HEK293T (cell line): ENCODE results near the gene ME3.

Source experiments
- CTCF ChIA-PET: fragments of 350-600 bp; formaldehyde crosslinking; extraction: SDS; loops from one replicate; lab custom pipeline; 2021; ENCODE audit warnings: antibody characterized with exemption, inconsistent platforms; lab: Yijun Ruan, JAX
- POLR2A ChIA-PET: fragments of 350-600 bp; formaldehyde crosslinking; extraction: SDS; loops from one replicate; lab custom pipeline; 2020; ENCODE audit warnings: antibody characterized with exemption, inconsistent platforms; lab: Yijun Ruan, JAX
- DNase-seq: peaks from one replicate; pipeline ENCODE4 v3.0.0; 2012; ENCODE audit warnings: mixed read lengths; ENCODE audit errors: extremely low spot score
- ARNT ChIP-seq: fragments of 450-650 bp; IDR thresholded peaks from 2 replicates; pipeline ENCODE4 v1.6.1; 2017; ENCODE audit warnings: mild to moderate bottlenecking
- BHLHE40 ChIP-seq: fragments of 450-650 bp; IDR thresholded peaks from 2 replicates; pipeline ENCODE4 v1.6.1; 2016; ENCODE audit warnings: mild to moderate bottlenecking, moderate library complexity, borderline replicate concordance
- CTBP1 ChIP-seq: fragments of 450-650 bp; IDR thresholded peaks from 2 replicates; pipeline ENCODE4 v1.6.1; 2016; ENCODE audit warnings: borderline replicate concordance
- ELF4 ChIP-seq: fragments of 450-650 bp; IDR thresholded peaks from 2 replicates; pipeline ENCODE4 v1.6.1; 2017; ENCODE audit warnings: antibody characterized with exemption
- FOXA1 ChIP-seq: fragments of 450-650 bp; IDR thresholded peaks from 2 replicates; pipeline ENCODE4 v1.6.1; 2016; ENCODE audit warnings: mild to moderate bottlenecking
- FOXK2 ChIP-seq: fragments of 450-650 bp; IDR thresholded peaks from 2 replicates; pipeline ENCODE4 v1.6.1; 2016; ENCODE audit warnings: mild to moderate bottlenecking
- FOXM1 ChIP-seq: fragments of 450-650 bp; IDR thresholded peaks from 2 replicates; pipeline ENCODE4 v1.6.1; 2017; ENCODE audit warnings: mild to moderate bottlenecking, borderline replicate concordance
- HDGF ChIP-seq: fragments of 450-650 bp; IDR thresholded peaks from 2 replicates; pipeline ENCODE4 v1.6.1; 2017; ENCODE audit warnings: antibody characterized with exemption, borderline replicate concordance
- L3MBTL2 ChIP-seq: fragments of 450-650 bp; conservative IDR thresholded peaks from 2 replicates; pipeline ENCODE4 v1.6.1; 2016; ENCODE audit warnings: mild to moderate bottlenecking
- LEF1 ChIP-seq: fragments of 450-650 bp; IDR thresholded peaks from 2 replicates; pipeline ENCODE4 v1.6.1; 2017; ENCODE audit warnings: mild to moderate bottlenecking, borderline replicate concordance
- NFRKB ChIP-seq: fragments of 450-650 bp; IDR thresholded peaks from 2 replicates; pipeline ENCODE4 v1.6.1; 2016; ENCODE audit warnings: mild to moderate bottlenecking, moderate library complexity
- SP1 ChIP-seq: fragments of 450-650 bp; IDR thresholded peaks from 2 replicates; pipeline ENCODE4 v1.6.1; 2017
- SUZ12 ChIP-seq: fragments of 450-650 bp; IDR thresholded peaks from 2 replicates; pipeline ENCODE4 v1.6.1; 2016; ENCODE audit warnings: mild to moderate bottlenecking
- TARDBP ChIP-seq: fragments of 450-650 bp; IDR thresholded peaks from 2 replicates; pipeline ENCODE4 v1.6.1; 2016
- ZNF384 ChIP-seq: fragments of 450-650 bp; IDR thresholded peaks from 2 replicates; pipeline ENCODE4 v1.6.1; 2016
- TF ChIP-seq, protein P1 (sequence below): fragments of 450-650 bp; IDR thresholded peaks from 2 replicates; pipeline ENCODE4 v1.6.1; 2016

Gene ME3

DNA sequence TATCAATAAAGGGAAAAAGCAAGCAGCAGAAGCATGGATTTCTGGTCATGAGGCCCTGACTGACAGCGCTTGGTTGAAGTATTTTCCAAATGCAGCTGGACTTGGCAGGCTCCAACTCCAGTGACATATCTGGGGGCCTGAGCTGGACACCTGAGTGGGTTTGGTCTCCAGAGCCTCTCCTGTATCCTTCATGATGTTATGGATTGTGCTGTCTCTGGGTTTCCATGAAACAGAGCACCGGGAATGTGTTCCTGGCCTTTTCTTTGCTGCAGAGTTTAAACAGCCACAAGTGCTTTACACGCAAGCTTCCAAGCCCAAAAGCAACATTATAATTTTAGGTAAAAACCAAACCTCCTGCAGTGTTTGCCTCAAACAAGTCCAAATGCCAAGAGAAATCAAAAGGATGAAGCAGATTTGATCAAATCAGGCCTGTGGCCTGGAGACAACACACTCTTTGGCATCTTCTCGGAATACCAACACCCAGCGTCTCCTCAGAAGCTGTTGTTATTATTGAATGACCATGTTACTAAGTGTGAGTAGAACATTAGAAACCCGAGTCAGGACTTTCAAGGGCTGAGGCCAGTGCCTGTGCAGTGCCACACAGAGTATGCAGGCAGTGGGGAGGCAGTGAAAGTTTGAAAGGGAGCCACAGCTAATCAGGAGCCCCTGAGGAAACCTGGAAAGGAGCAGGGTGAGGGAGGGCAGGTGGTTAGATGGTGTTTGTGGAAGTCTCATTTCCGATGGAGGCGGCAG lies 42.0 kb downstream of the ME3 start:
- TF ChIP-seq, protein P1, sequence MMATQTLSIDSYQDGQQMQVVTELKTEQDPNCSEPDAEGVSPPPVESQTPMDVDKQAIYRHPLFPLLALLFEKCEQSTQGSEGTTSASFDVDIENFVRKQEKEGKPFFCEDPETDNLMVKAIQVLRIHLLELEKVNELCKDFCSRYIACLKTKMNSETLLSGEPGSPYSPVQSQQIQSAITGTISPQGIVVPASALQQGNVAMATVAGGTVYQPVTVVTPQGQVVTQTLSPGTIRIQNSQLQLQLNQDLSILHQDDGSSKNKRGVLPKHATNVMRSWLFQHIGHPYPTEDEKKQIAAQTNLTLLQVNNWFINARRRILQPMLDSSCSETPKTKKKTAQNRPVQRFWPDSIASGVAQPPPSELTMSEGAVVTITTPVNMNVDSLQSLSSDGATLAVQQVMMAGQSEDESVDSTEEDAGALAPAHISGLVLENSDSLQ = no peak
- TF ChIP-seq SP1 = no peak
- no peak for TF ChIP-seq FOXM1
- TF ChIP-seq SUZ12 = no peak
- no peak for TF ChIP-seq NFRKB
- no peak for TF ChIP-seq ELF4
- no peak for TF ChIP-seq CTBP1
- ChIA-PET CTCF (interaction anchor here (0.9 to 1.2 kb wide), 2 partner anchors 46 to 169 kb away, joined by 3 read pairs; no protein-coding TSS in a partner anchor), POLR2A (interaction anchor here (1.3 kb wide), 1 partner anchor 170 kb away, joined by 3 read pairs; the partner anchor contains the start of gene PRSS23)
- DNase-seq = no peak

DNA sequence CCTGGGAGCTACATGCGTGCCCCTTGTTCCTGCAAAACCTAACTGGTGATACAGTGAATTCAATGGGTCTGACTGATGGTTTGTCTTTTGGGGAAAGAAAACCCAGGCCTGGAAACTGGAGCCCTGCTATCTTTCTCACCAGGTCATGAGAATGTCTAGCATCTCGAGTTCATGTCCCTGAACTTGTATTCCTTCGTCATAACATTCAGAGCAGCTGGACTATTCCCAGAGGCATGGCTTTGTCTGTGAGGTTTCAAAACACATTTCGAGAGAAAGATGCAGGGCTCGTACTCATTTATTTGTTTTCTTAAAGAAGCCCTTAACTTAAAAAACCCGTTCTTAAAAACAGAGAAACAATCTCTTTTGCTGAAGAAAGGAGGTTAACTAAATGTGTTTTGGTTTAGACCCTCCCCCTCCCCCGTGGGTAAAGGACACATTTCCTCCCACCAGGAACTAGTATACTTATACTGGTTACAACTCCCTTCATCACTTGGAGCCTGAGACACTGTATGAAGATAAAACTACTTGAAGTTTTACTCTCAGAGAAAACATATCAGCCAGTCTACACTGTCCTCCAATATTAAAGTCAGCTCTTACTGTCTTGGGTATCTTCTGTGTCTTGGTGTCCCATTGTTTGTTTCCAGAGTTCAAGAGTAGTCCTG lies 43.2 kb downstream of the ME3 start:
- DNase-seq = no peak
- CTCF ChIA-PET = interaction anchor here (0.7 to 0.9 kb wide), 2 partner anchors 20 to 47 kb away, joined by 3 read pairs; no protein-coding TSS in a partner anchor
- TF ChIP-seq SP1 = no peak
- TF ChIP-seq ZNF384 = no peak
- no peak for TF ChIP-seq ARNT
- no peak for TF ChIP-seq FOXA1
- no peak for TF ChIP-seq HDGF
- TF ChIP-seq, protein P1 = no peak
- POLR2A ChIA-PET = interaction anchor here (1.3 kb wide), 1 partner anchor 171 kb away, joined by 3 read pairs; the partner anchor contains the start of gene PRSS23

DNA sequence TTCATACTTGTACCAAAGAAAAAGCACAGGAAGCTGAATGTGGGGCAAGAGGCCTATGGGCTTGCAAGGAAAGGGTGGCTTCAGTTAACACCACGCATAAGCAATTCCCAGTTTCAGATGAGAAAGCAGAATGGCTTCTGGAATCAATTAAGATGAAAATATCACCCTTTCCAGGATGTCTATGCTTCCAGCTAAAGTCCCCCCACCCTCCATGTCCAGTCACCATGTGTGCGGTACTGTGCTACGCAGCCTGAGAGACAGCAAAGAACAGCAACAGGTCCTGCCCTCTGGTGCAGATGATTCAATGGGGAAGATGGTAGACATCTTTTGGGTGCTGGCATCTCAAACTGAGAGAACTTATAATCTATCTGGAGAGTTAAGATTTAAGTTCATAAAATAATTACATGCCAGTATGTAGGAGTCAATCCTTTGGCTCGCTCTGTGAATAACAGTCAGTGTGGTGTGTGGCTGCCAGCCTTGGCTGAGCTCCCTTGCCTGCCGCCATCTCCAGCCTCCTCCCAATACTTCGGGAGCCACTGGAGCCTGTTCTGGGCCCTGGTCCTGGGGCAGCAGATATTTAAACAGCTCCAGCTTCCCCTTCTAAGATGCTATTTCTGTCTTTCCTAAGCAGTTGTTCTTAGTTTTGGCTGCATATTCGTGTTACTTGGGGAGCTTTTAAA lies 44.5 kb downstream of the ME3 start:
- TF ChIP-seq LEF1 (no peak), HDGF (no peak), ZNF384 (no peak), ELF4 (no peak), FOXK2 (no peak), FOXA1 (no peak), TARDBP (no peak), FOXM1 (no peak), SP1 (no peak), BHLHE40 (no peak), CTBP1 (no peak), NFRKB (no peak), SUZ12 (no peak), ARNT (no peak), L3MBTL2 (no peak)
- TF ChIP-seq, protein P1 = no peak
- CTCF ChIA-PET = interaction anchor here (1.2 kb wide), 1 partner anchor 20 kb away, joined by 4 read pairs; no protein-coding TSS in a partner anchor
- DNase-seq = no peak
- POLR2A ChIA-PET = no interaction called here

- TF ChIP-seq FOXA1 (no peak), ZNF384 (no peak), LEF1 (no peak), ELF4 (no peak), SUZ12 (no peak), FOXM1 (no peak), ARNT (no peak), BHLHE40 (no peak), TARDBP (no peak)
- TF ChIP-seq, protein P1 = no peak
- CTCF ChIA-PET = interaction anchor here (1.9 kb wide), 1 partner anchor 54 kb away, joined by 6 read pairs; no protein-coding TSS in a partner anchor
Measured at GRCh38 chr11:86625981-86626380, 46.4 kb downstream of the ME3 start.

DNA sequence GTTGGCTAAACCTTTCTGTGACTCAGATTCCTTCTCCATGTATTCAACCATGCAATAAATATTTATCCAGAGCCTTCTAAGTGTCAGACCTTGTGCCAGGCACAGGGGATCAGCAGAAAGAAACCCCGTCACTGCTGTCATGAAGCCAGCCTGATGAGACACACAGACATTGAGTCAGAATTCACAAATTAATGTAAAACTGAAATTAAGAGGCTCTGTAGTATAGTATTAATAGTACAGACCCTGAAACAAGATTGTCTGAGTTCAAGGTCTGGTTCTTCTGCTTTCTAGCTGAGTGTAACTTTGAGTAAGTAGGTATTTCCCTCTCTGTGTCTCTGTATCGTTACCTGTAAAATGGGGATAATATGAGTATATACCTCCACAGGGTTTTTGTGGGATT lies 46.9 kb downstream of the ME3 start:
- ChIA-PET CTCF (interaction anchor here (1.9 kb wide), 1 partner anchor 54 kb away, joined by 6 read pairs; no protein-coding TSS in a partner anchor), POLR2A (no interaction called here)
- no peak for DNase-seq
- TF ChIP-seq SP1 (no peak), HDGF (no peak), L3MBTL2 (no peak), ELF4 (no peak), BHLHE40 (no peak), FOXK2 (no peak)
- TF ChIP-seq, protein P1 = no peak

More at GRCh38 chr11:86625981-86626380, 46.4 kb downstream of the ME3 start:
- no peak for DNase-seq
- POLR2A ChIA-PET = no interaction called here
